Neural crest cell (in vitro differentiated cells): Measurements from ENCODE around the gene CFAP300. TPM values are rescaled to one million over a fixed set of nuclear protein-coding genes. Genes with fewer than 3 reads are reported as not detected.
A peak's percentile ranks its signal among the peaks of the same experiment; 100 is the strongest.

Source experiments
- DNase-seq: peaks from one replicate; pipeline ENCODE4 v3.0.0; 2021; ENCODE audit warnings: low read depth, mixed read lengths, low spot score
- H3K27ac Mint-ChIP-seq: one replicate; pipeline ENCODE4 v1.8.0; 2021; ENCODE audit warnings: mild to moderate bottlenecking, mixed read lengths; ENCODE audit not compliant: unreplicated experiment
- H3K27me3 Mint-ChIP-seq: 2 replicates; pipeline ENCODE4 v1.8.0; 2021; ENCODE audit warnings: low read depth, mild to moderate bottlenecking, mixed read lengths
- H3K36me3 Mint-ChIP-seq: 2 replicates; pipeline ENCODE4 v1.8.0; 2021; ENCODE audit warnings: low read depth, mild to moderate bottlenecking, mixed read lengths
- H3K4me1 Mint-ChIP-seq: 2 replicates; pipeline ENCODE4 v1.8.0; 2021; ENCODE audit warnings: mixed read lengths
- H3K4me3 Mint-ChIP-seq: one replicate; pipeline ENCODE4 v1.8.0; 2021; ENCODE audit warnings: mild to moderate bottlenecking, mixed read lengths
- H3K9me3 Mint-ChIP-seq: 2 replicates; pipeline ENCODE4 v1.8.0; 2021; ENCODE audit warnings: mixed read lengths
- CTCF ChIP-seq: fragments of 200-600 bp; sonication (generic); conservative IDR thresholded peaks from 2 replicates; pipeline ENCODE4 v1.5.0; 2021; ENCODE audit warnings: antibody characterized with exemption, mild to moderate bottlenecking
- total RNA-seq: library from RNA; stranded (reverse); gene quantifications from 2 replicates; pipeline ENCODE4 v1.2.1, GENCODE V29; 2021

CFAP300 gene
- total RNA-seq, 1 donor from 2014 or later = 6.2 TPM

- H3K9me3 Mint-ChIP-seq = no peaks in the 10 kb centered on the region
- peak; percentile 80 for TF ChIP-seq CTCF
- H3K27ac Mint-ChIP-seq = no peak overlapping the region
- DNase-seq = no peak
- H3K36me3 Mint-ChIP-seq = no peaks in the 10 kb centered on the region
- no peak overlapping the region for H3K4me3 Mint-ChIP-seq
- H3K4me1 Mint-ChIP-seq = no peaks in the 10 kb centered on the region
- no peaks in the 10 kb centered on the region for H3K27me3 Mint-ChIP-seq
Observed at GRCh38 chr11:102007567-102008437, 39.4 kb upstream of the CFAP300 start.

- Mint-ChIP-seq H3K36me3 (no peaks in the 10 kb centered on the region), H3K9me3 (no peaks in the 10 kb centered on the region), H3K27ac (no peak overlapping the region), H3K27me3 (no peaks in the 10 kb centered on the region), H3K4me3 (no peak overlapping the region), H3K4me1 (no peaks in the 10 kb centered on the region)
- DNase-seq = no peak
- no peak for TF ChIP-seq CTCF
Observed at GRCh38 chr11:102010776-102011494, 36.3 kb upstream of the CFAP300 start.

GRCh38 chr11:102012946-102013345 is 34.3 kb upstream of the CFAP300 start:
- Mint-ChIP-seq H3K27me3 (no peaks in the 10 kb centered on the region), H3K4me1 (no peaks in the 10 kb centered on the region), H3K27ac (no peak overlapping the region), H3K4me3 (no peak overlapping the region), H3K36me3 (no peaks in the 10 kb centered on the region), H3K9me3 (no peaks in the 10 kb centered on the region)
- DNase-seq = no peak
- TF ChIP-seq CTCF = no peak

- DNase-seq = no peak
- no peak overlapping the region for H3K27ac Mint-ChIP-seq
- TF ChIP-seq CTCF = no peak
- no peaks in the 10 kb centered on the region for H3K27me3 Mint-ChIP-seq
- H3K4me1 Mint-ChIP-seq = no peaks in the 10 kb centered on the region
- H3K4me3 Mint-ChIP-seq = no peak overlapping the region
- H3K36me3 Mint-ChIP-seq = no peaks in the 10 kb centered on the region
- H3K9me3 Mint-ChIP-seq = no peaks in the 10 kb centered on the region
Observed at GRCh38 chr11:102014756-102015155, 32.5 kb upstream of the CFAP300 start.

- H3K36me3 Mint-ChIP-seq = no peaks in the 10 kb centered on the region
- no peaks in the 10 kb centered on the region for H3K9me3 Mint-ChIP-seq
- H3K27ac Mint-ChIP-seq = no peak overlapping the region
- H3K4me3 Mint-ChIP-seq = no peak overlapping the region
- DNase-seq = no peak
- H3K27me3 Mint-ChIP-seq = no peaks in the 10 kb centered on the region
- TF ChIP-seq CTCF = no peak
- no peaks in the 10 kb centered on the region for H3K4me1 Mint-ChIP-seq
Observed at GRCh38 chr11:102017026-102017425, 30.2 kb upstream of the CFAP300 start.
